K562 (cell line): Measurements from ENCODE around the gene RUNX3. TPM values are rescaled to one million over a fixed set of nuclear protein-coding genes. Genes with fewer than 3 reads are reported as not detected.

Source experiments
- ATAC-seq: fragments of 200-7000 bp; cut with Tn5 transposase; 3 replicates; pipeline ENCODE4 v1.9.1; 2020; ENCODE audit warnings: moderate library complexity
- Bru-seq: library from RNA; stranded (reverse); fragments of 400-500 nt; gene quantifications from one replicate; lab custom pipeline; 2021; lab: Mats Ljungman, UMichigan
- BruChase-seq, 2 experiments: library from RNA; stranded (reverse); fragments of 400-500 nt; gene quantifications; one replicate each; lab custom pipeline; 2021; lab: Mats Ljungman, UMichigan
- BruUV-seq: library from RNA; stranded (reverse); fragments of 400-500 nt; replicated peaks from 2 replicates; lab custom pipeline; 2021; lab: Mats Ljungman, UMichigan
- CTCF ChIA-PET: fragments of 300-600 bp; formaldehyde crosslinking; extraction: SDS; loops from one replicate; lab custom pipeline; 2021; ENCODE audit warnings: low intra/inter-chr PET ratio; lab: Yijun Ruan, JAX
- POLR2A ChIA-PET: fragments of 300-600, 350-650 bp; sonication (Branson Sonifier 250); formaldehyde crosslinking; extraction: SDS; loops from one replicate; lab custom pipeline; 2021; ENCODE audit warnings: antibody characterized with exemption, inconsistent platforms; lab: Yijun Ruan, JAX
- DNase-seq, 4 experiments: peaks; one replicate each; pipeline versions ENCODE4 v3.0.0 to v3.0.0-alpha.2; 2011 to 2018; ENCODE audit warnings: low spot score in 3 of 4, mixed read lengths in 3 of 4; ENCODE audit errors: extremely low read depth in 1 of 4
- FAIRE-seq: peaks from 2 replicates; lab custom pipeline; 2011; peaks lifted over from hg19 to GRCh38; lab: Jason Lieb, UNC
- H2AFZ ChIP-seq: 2 replicates; pipeline ENCODE4 v1.6.0; 2011; ENCODE audit warnings: low read depth, low read length, control low read depth, inconsistent platforms
- H3K27ac ChIP-seq: fragments of 200-600 bp; 3 replicates; pipeline ENCODE4 v1.8.0; 2011; ENCODE audit warnings: low read depth, mild to moderate bottlenecking, control low read depth, inconsistent platforms, low read length, moderate library complexity, mixed read lengths; ENCODE audit errors: extremely low read depth
- H3K27me3 ChIP-seq, 2 experiments: fragments of 300-600 bp in 1 of 2; 2 replicates in 1 of 2; 3 replicates in 1 of 2; pipeline versions ENCODE4 v1.6.0 to v1.8.0; 2011; ENCODE audit warnings: inconsistent platforms in 2 of 2, low read length in 2 of 2, mild to moderate bottlenecking in 1 of 2, mixed read lengths in 1 of 2, moderate library complexity in 1 of 2; ENCODE audit not compliant: control insufficient read depth in 2 of 2, insufficient read depth in 2 of 2
- H3K36me3 ChIP-seq: fragments of 300-600 bp; 3 replicates; pipeline ENCODE4 v1.8.0; 2011; ENCODE audit warnings: mild to moderate bottlenecking, low read length, inconsistent platforms; ENCODE audit not compliant: control insufficient read depth, insufficient read depth
- H3K4me1 ChIP-seq, 2 experiments: fragments of 200-600 bp in 1 of 2; replicated peaks in 1 of 2; 2 replicates in 1 of 2; 3 replicates in 1 of 2; pipeline versions ENCODE4 v1.5.1 to v1.8.0; 2011; ENCODE audit warnings: inconsistent platforms in 2 of 2, low read length in 2 of 2, mild to moderate bottlenecking in 1 of 2, mixed read lengths in 1 of 2, moderate library complexity in 1 of 2; ENCODE audit not compliant: control insufficient read depth in 2 of 2, insufficient read depth in 2 of 2
- H3K4me2 ChIP-seq: 2 replicates; pipeline ENCODE4 v1.6.1; 2011; ENCODE audit warnings: low read length, control low read depth, inconsistent platforms, mixed read lengths; ENCODE audit not compliant: insufficient read depth
- H3K4me3 ChIP-seq: fragments of 200-600 bp; sonication (generic), shearing (Covaris generic); 2 replicates; pipeline ENCODE4 v1.5.1; 2016; ENCODE audit warnings: control low read depth, inconsistent platforms
- H3K79me2 ChIP-seq: fragments of 200-600 bp; 3 replicates; pipeline ENCODE4 v1.8.0; 2011; ENCODE audit warnings: low read length, inconsistent platforms; ENCODE audit not compliant: control insufficient read depth, insufficient read depth
- H3K9ac ChIP-seq, 2 experiments: 2 replicates each; pipeline versions ENCODE4 v1.6.0 to v1.6.1; 2011; ENCODE audit warnings: low read depth in 2 of 2, low read length in 2 of 2, control low read depth in 1 of 2, inconsistent platforms in 1 of 2, mild to moderate bottlenecking in 1 of 2, mixed read lengths in 1 of 2; ENCODE audit not compliant: insufficient read depth in 1 of 2
- H3K9me1 ChIP-seq: one replicate; pipeline ENCODE4 v1.6.0; 2011; ENCODE audit warnings: inconsistent platforms, mild to moderate bottlenecking, low read length, moderate library complexity; ENCODE audit not compliant: control insufficient read depth, insufficient read depth
- H3K9me3 ChIP-seq: replicated peaks from 2 replicates; pipeline ENCODE4 v1.5.1; 2011; ENCODE audit warnings: low read depth, low read length, inconsistent platforms; ENCODE audit not compliant: control insufficient read depth, insufficient read depth
- H4K20me1 ChIP-seq: replicated peaks from 2 replicates; pipeline ENCODE4 v1.6.1; 2011; ENCODE audit warnings: low read length, inconsistent platforms, mixed read lengths; ENCODE audit not compliant: control insufficient read depth, insufficient read depth
- EWSR1 ChIP-seq: fragments of 450-650 bp; IDR thresholded peaks from 2 replicates; pipeline ENCODE4 v1.6.1; 2018; ENCODE audit warnings: borderline replicate concordance, mild to moderate bottlenecking, low read depth, moderate library complexity; ENCODE audit not compliant: partially characterized antibody
- GMEB1 ChIP-seq: fragments of 250-450 bp; sonication (Bioruptor Pico); IDR thresholded peaks from 2 replicates; pipeline ENCODE4 v1.4.0; 2020; ENCODE audit warnings: mild to moderate bottlenecking
- L3MBTL2 ChIP-seq: fragments of 450-650 bp; IDR thresholded peaks from 2 replicates; pipeline ENCODE4 v1.6.1; 2016; ENCODE audit warnings: mild to moderate bottlenecking, moderate library complexity
- NCOA1 ChIP-seq: fragments of 450-650 bp; IDR thresholded peaks from 2 replicates; pipeline ENCODE4 v1.6.1; 2016; ENCODE audit warnings: low read depth
- NFRKB ChIP-seq: fragments of 450-650 bp; IDR thresholded peaks from 2 replicates; pipeline ENCODE4 v1.6.1; 2016; ENCODE audit warnings: low read depth
- NUFIP1 ChIP-seq: fragments of 450-650 bp; IDR thresholded peaks from 2 replicates; pipeline ENCODE4 v1.6.1; 2018; ENCODE audit not compliant: partially characterized antibody
- PKNOX1 ChIP-seq: fragments of 450-650 bp; IDR thresholded peaks from 2 replicates; pipeline ENCODE4 v1.6.1; 2016
- RAD21 ChIP-seq, 2 experiments: fragments of 250-450 bp in 1 of 2; fragments of 450-650 bp in 1 of 2; sonication (Bioruptor Pico) in 1 of 2; formaldehyde crosslinking in 1 of 2; IDR thresholded peaks in 1 of 2; conservative IDR thresholded peaks in 1 of 2; 2 replicates each; pipeline versions ENCODE4 v1.4.0 to v1.8.0; 2020 to 2022; ENCODE audit warnings: mild to moderate bottlenecking in 2 of 2, moderate library complexity in 1 of 2
- RBM25 ChIP-seq: fragments of 200-400 bp; formaldehyde crosslinking; IDR thresholded peaks from 2 replicates; pipeline ENCODE4 v1.6.1; 2018; ENCODE audit warnings: low read length, low read depth, moderate library complexity; ENCODE audit not compliant: severe bottlenecking
- ZBTB26 ChIP-seq: fragments of 450-650 bp; formaldehyde crosslinking; IDR thresholded peaks from 2 replicates; pipeline ENCODE4 v1.4.0; 2022; ENCODE audit warnings: missing genetic modification characterization
- ZC3H8 ChIP-seq: fragments of 450-650 bp; IDR thresholded peaks from 2 replicates; pipeline ENCODE4 v1.6.1; 2017
- ZKSCAN1 ChIP-seq: fragments of 150-350 bp; IDR thresholded peaks from 2 replicates; pipeline ENCODE4 v1.6.1; 2016; ENCODE audit warnings: low read depth, low read length
- ZNF75A ChIP-seq: fragments of 450-650 bp; formaldehyde crosslinking; IDR thresholded peaks from 2 replicates; pipeline ENCODE4 v1.4.0; 2020; ENCODE audit warnings: mild to moderate bottlenecking
- WGBS: fragments of 100-300 bp; shearing (Covaris generic); methylation state at CpG from one replicate; pipeline ENCODE4 v1.1.6; 2016; ENCODE audit warnings: low coverage, mixed read lengths; ENCODE audit not compliant: insufficient coverage; ENCODE audit errors: missing lambda C conversion rate; 5-methylcytosine and 5-hydroxymethylcytosine counted together
- in situ Hi-C: fragments of 300-500 bp; cut with MboI; formaldehyde crosslinking; loops from 4 replicates; pipeline ENCODE4 v1.15.0; 2018; ENCODE audit warnings: inconsistent platforms, mixed read lengths
- intact Hi-C: fragments of 100-400 bp; cut with micrococcal nuclease; formaldehyde crosslinking; loops from 2 replicates; pipeline ENCODE4 v1.14.2; 2022
- long read RNA-seq, 3 experiments: library from polyadenylated mRNA in 2 of 3; library from RNA in 1 of 3; unstranded in 2 of 3; stranded (forward) in 1 of 3; transcript quantifications; one replicate each; pipeline ENCODE4 v2.0.0, GENCODE V29; 2019 to 2022
- polyA minus RNA-seq, 3 experiments: library from RNA; depleted of rRNA, polyadenylated mRNA; stranded (reverse); fragments of >200 nt; gene quantifications; 2 replicates each; pipeline ENCODE4 v1.2.3, GENCODE V29; 2011
- polyA plus RNA-seq, 8 experiments: library from polyadenylated mRNA; depleted of rRNA in 4 of 8; stranded (reverse) in 5 of 8; unstranded in 3 of 8; fragments of >200 nt; fragmentation: Nextera tagmentation in 2 of 8; fragmentation: Illumina TruSeq in 1 of 8; extraction: Ambion mirVana in 2 of 8; extraction: Trizol in 1 of 8; gene quantifications; 2 replicates each; pipeline versions ENCODE4 v1.2.1 to v1.2.3, GENCODE V29; 2011 to 2014; ENCODE audit warnings: inconsistent platforms in 1 of 8, missing spikeins in 1 of 8
- total RNA-seq, 7 experiments: library from RNA; depleted of rRNA in 6 of 7; stranded (reverse); fragments of >200 nt in 6 of 7; fragmentation: Illumina TruSeq in 2 of 7; extraction: Trizol in 2 of 7; gene quantifications; 2 replicates each; pipeline versions ENCODE4 v1.2.1 to v1.2.3, GENCODE V29; 2011 to 2021; ENCODE audit warnings: low replicate concordance in 1 of 7

Gene RUNX3
- 0.21 TPM in 1 of 2 replicates, not detected in the other for total RNA-seq (2011; cell fraction: chromatin; rRNA removed; ENCODE audit: low replicate concordance)
- 0.13 TPM in 1 of 2 replicates, not detected in the other for total RNA-seq (2011; cell fraction: nucleolus; rRNA removed)
- not detected in 2 replicates for total RNA-seq (2011; cell fraction: nucleoplasm; rRNA removed)
- total RNA-seq (2014; rRNA removed) = 0.09 and 0.16 TPM in 2 replicates
- total RNA-seq (2014; rRNA removed; fragmentation: Illumina TruSeq; extraction: Trizol) = 0.03 and 0.04 TPM in 2 replicates
- 0.11 and 0.22 TPM in 2 replicates for total RNA-seq (2015; rRNA removed; fragmentation: Illumina TruSeq; extraction: Trizol)
- 0.64 and 1.1 TPM in 2 replicates for total RNA-seq (2021)
- 0.03 TPM in 2 replicates for polyA plus RNA-seq (2011; rRNA removed)
- polyA plus RNA-seq (2011; cell fraction: cytosol; rRNA removed) = 0.03 TPM in 1 of 2 replicates, not detected in the other
- 0.18 TPM in 1 of 2 replicates, not detected in the other for polyA plus RNA-seq (2011; cell fraction: nucleus; rRNA removed)
- polyA plus RNA-seq (2012) = 0.36 and 0.46 TPM in 2 replicates
- polyA plus RNA-seq (2014; fragmentation: Illumina TruSeq; extraction: Trizol) = 0.19 and 0.39 TPM in 2 replicates
- polyA plus RNA-seq (2014; fragmentation: Nextera tagmentation; extraction: Ambion mirVana) = under 1 TPM; 0.01 to 0.04 TPM
- polyA plus RNA-seq (2014; rRNA removed) = 0.29 and 0.62 TPM in 2 replicates
- polyA minus RNA-seq (2011; rRNA and poly(A)+ RNA removed) = not detected in 2 replicates
- not detected in 2 replicates for polyA minus RNA-seq (2011; cell fraction: cytosol; rRNA and poly(A)+ RNA removed)
- polyA minus RNA-seq (2011; cell fraction: nucleus; rRNA and poly(A)+ RNA removed) = not detected in 2 replicates
- Bru-seq, nascent RNA = percentile 12 among the genes with signal in this experiment
- BruChase-seq, experiment 1, labeled RNA remaining after a 2-hour chase = percentile 9 among the genes with signal in this experiment
- BruChase-seq, experiment 2, labeled RNA remaining after a 6-hour chase = percentile 6 among the genes with signal in this experiment
- long read RNA-seq, experiment 1 = 0 reads
- long read RNA-seq, experiment 2 = 0 reads
- long read RNA-seq, experiment 3 = 0 reads

- Histone ChIP-seq H3K4me2 (no peak within 1 kb of the TSS), H3K9me1 (no peaks in the 10 kb centered on the region), H3K36me3 (no peaks in the 10 kb centered on the region), H4K20me1 (peaks cover 19% of the 10 kb centered on the region), H3K27me3 (peaks cover 72 to 94% of the 10 kb centered on the region in 2 experiments), H3K4me1 (peaks cover 0 to 34% of the 10 kb centered on the region in 2 experiments; a peak in 2 of 5 replicates), H3K79me2 (no peaks in the 10 kb centered on the region), H3K4me3 (no peak within 1 kb of the TSS), H2AFZ (no peak within 1 kb of the TSS), H3K27ac (no peak within 1 kb of the TSS), H3K9ac (no peak within 1 kb of the TSS), H3K9me3 (no peaks in the 10 kb centered on the region)
- DNase-seq = peak in 3 of 4 experiments; percentile 46 to 77 (median 76)
- 38% methylated on average over 57 of the region's 88 CpGs for WGBS
- intact Hi-C loops (loop anchor here (5.0 kb wide), 1 partner anchor 107 kb away; no protein-coding TSS in a partner anchor), in situ Hi-C loops (loop anchor here (5.0 kb wide), 1 partner anchor 172 kb away; no protein-coding TSS in a partner anchor)
- POLR2A ChIA-PET = interaction anchor here (0.5 to 1.1 kb wide), 2 partner anchors 9 to 15 kb away, joined by 3 to 4 read pairs; no protein-coding TSS in a partner anchor
- no peak for FAIRE-seq
- ATAC-seq = no peak
- CTCF ChIA-PET = interaction anchor here (0.6 kb wide), 1 partner anchor 179 kb away, joined by 3 read pairs; no protein-coding TSS in a partner anchor
- BruUV-seq = no TSS peak
- TF ChIP-seq GMEB1 (CRISPR knock-in tag) = no peak
- no peak for TF ChIP-seq ZKSCAN1
- TF ChIP-seq PKNOX1 = peak; percentile 48; the same call in 1 of the 2 replicates
- no peak for TF ChIP-seq ZBTB26
- TF ChIP-seq ZNF75A (CRISPR knock-in tag) = no peak
- TF ChIP-seq RAD21 (CRISPR knock-in tag; conservative IDR thresholded peaks at IDR 0.05 in 1 of 2, IDR thresholded peaks at IDR 0.05 in 1 of 2) = no peak
- no peak for TF ChIP-seq NFRKB
- peak; percentile 26 for TF ChIP-seq RBM25
- TF ChIP-seq NCOA1 = no peak
- TF ChIP-seq ZC3H8 = no peak
- TF ChIP-seq L3MBTL2 = no peak
- TF ChIP-seq EWSR1 = no peak
- TF ChIP-seq NUFIP1 = no peak
Observed at GRCh38 chr1:24930260-24931145, at the start of gene RUNX3. TSS of gene RUNX3 (minus strand) at chr1:24930276. CDS start at chr1:24929868, 408 bp downstream.
